OCI-LY7 (cell line): ENCODE results near the gene CYP39A1.

ENCODE experiments used
- EZH2phosphoT487 ChIP-seq: fragments of 200-600 bp; sonication (generic); IDR thresholded peaks from 2 replicates; pipeline ENCODE4 v1.6.1; 2018; ENCODE audit warnings: low read depth, borderline replicate concordance, mild to moderate bottlenecking, mixed run types, antibody characterized with exemption, low read length, moderate library complexity, mixed read lengths
- TF ChIP-seq, protein P1 (sequence below): fragments of 200-600 bp; sonication (generic); conservative IDR thresholded peaks from 2 replicates; pipeline ENCODE4 v1.5.1; 2014; ENCODE audit warnings: mild to moderate bottlenecking, antibody characterized with exemption, low read length, moderate library complexity, mixed read lengths

DNA sequence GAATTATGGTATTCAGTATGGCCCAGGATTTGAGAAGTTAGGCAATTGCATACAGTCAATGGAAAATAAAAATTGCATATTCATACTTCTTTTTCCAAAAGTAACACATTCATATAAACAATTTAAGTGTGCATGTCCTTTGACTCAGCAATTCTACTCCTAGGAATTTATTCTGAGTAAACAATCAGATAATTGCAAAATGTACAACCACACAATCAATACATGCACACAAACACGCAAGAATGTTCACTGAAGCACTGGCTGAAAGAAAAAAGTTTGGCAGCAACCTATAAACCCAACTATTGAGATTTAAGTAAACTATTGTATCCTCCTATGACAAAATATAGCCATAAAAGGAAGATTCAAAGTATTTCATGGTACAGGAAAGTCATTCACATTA lies 1.6 kb downstream of the CYP39A1 start:
- TF ChIP-seq, protein P1, sequence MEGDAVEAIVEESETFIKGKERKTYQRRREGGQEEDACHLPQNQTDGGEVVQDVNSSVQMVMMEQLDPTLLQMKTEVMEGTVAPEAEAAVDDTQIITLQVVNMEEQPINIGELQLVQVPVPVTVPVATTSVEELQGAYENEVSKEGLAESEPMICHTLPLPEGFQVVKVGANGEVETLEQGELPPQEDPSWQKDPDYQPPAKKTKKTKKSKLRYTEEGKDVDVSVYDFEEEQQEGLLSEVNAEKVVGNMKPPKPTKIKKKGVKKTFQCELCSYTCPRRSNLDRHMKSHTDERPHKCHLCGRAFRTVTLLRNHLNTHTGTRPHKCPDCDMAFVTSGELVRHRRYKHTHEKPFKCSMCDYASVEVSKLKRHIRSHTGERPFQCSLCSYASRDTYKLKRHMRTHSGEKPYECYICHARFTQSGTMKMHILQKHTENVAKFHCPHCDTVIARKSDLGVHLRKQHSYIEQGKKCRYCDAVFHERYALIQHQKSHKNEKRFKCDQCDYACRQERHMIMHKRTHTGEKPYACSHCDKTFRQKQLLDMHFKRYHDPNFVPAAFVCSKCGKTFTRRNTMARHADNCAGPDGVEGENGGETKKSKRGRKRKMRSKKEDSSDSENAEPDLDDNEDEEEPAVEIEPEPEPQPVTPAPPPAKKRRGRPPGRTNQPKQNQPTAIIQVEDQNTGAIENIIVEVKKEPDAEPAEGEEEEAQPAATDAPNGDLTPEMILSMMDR: no peak
- no peak for TF ChIP-seq EZH2phosphoT487
